ENCODE results near the gene PRKG1. TPM values are rescaled to one million over a fixed set of nuclear protein-coding genes. Genes with fewer than 3 reads are reported as not detected.

Gene PRKG1
- total RNA-seq, 1 experiment from 2014 or later = not detected

DNA sequence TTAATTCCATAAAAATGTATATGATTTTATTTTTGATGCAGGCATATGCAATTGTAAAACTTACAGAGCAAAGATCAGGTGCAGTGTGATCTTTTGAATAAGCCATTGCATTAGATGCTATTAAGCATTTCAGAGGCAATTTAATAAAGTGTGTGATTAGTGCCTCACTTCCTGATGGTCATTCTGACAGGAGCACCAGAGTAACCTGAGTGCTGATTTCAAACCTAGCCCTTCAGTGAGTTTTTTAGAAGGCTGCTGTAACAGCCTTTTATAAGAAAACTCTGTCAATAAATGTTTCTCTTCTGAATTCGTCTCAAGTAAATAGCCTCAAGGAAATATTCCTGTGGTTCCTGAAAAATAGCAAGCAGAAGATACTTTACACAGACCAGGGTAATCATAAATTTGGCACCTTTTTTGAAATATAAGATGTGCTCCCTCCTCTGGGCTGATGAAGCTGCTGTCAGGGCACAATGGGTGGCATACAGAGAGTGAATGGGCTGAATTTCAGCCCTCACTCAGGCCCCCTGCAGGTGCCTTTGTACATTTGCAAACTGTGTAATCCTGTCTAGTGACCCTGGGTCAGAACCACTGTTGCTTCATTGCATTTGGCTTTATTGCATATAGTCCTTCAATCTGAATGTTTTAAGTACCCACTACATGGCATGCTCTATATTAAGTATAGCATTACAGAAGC is 818.8 kb downstream of the PRKG1 start:
- no peak for DNase-seq (ENCODE audit: low read depth)
- in situ Hi-C loops (cut with HindIII; ENCODE audit: low pct_unique_long_range_greater_than_20kb, low sequenced_read_pairs) = no loop called here

GRCh38 chr10:51894771-51895578 is 820.7 kb downstream of the PRKG1 start:
- in situ Hi-C loops (cut with HindIII; ENCODE audit: low pct_unique_long_range_greater_than_20kb, low sequenced_read_pairs) = no loop called here
- no peak for DNase-seq (ENCODE audit: low read depth)

DNA sequence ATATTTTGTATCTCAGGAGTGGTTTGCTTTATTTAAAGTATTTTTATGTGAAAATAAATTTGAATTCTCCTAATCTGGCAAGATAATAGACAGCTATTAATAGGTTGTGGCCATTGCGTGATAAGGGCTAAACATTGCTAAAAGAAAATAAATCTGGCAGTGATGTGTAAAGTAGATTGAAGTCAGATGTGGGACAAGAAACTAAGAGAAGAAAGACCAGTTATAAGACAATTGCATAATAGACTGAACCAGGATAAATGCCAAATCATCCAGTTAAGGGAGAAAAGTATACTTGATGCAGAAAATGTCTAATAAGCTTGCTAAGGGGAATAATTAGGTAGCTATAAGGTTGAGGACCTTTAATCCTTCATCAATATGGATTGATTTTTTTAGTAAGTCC is 822.6 kb downstream of the PRKG1 start:
- no peak for DNase-seq (ENCODE audit: low read depth)
- in situ Hi-C loops (cut with HindIII; ENCODE audit: low pct_unique_long_range_greater_than_20kb, low sequenced_read_pairs) = no loop called here

DNA sequence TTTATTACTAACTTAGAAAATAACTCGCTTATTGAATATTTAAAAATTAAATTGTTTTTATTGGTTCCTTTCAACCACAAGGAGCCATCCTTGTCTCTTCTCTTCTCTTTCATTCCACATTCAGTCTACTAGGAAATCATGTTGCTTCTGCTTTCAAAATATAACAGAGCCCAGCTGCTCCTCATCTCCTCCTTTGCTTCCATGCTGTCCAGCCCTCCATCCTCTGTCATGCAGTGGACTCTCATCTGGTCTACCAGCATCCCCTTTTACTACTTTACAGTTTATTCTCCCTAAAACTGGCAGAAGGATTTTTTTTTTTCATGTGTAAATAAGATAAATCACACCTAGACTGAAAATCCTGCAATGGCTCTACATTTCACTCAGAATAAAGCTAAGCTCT is 823.3 kb downstream of the PRKG1 start:
- in situ Hi-C loops (cut with HindIII; ENCODE audit: low pct_unique_long_range_greater_than_20kb, low sequenced_read_pairs) = no loop called here
- DNase-seq (ENCODE audit: low read depth) = no peak

DNA sequence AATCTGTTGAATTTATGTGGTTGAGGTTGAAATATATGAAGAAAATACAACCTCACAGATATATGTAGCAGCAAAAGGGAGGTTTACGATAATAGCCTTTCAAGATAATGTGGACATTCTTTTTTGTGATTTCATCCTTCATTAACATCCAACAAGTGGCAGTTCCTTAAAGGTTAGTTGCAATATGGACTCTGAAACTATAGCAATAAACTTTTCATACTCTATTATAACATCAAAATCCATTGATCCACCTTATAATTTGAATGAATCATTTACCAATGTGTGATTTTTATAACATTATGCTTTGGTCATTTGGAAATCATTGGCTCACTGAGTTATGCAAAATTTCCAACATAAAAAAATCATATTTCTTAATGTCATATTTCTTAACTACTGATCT is 825.9 kb downstream of the PRKG1 start:
- DNase-seq (ENCODE audit: low read depth) = no peak
- in situ Hi-C loops (cut with HindIII; ENCODE audit: low pct_unique_long_range_greater_than_20kb, low sequenced_read_pairs) = no loop called here

GRCh38 chr10:51903675-51904074 is 829.4 kb downstream of the PRKG1 start:
- in situ Hi-C loops (cut with HindIII; ENCODE audit: low pct_unique_long_range_greater_than_20kb, low sequenced_read_pairs) = no loop called here
- DNase-seq (ENCODE audit: low read depth) = no peak

- no peak for DNase-seq (ENCODE audit: low read depth)
- in situ Hi-C loops (cut with HindIII; ENCODE audit: low pct_unique_long_range_greater_than_20kb, low sequenced_read_pairs) = no loop called here
Observed at GRCh38 chr10:51905032-51905431, 830.7 kb downstream of the PRKG1 start.

- DNase-seq (ENCODE audit: low read depth) = no peak
- in situ Hi-C loops (cut with HindIII; ENCODE audit: low pct_unique_long_range_greater_than_20kb, low sequenced_read_pairs) = no loop called here
Observed at GRCh38 chr10:51907361-51907760, 833.1 kb downstream of the PRKG1 start.

DNA sequence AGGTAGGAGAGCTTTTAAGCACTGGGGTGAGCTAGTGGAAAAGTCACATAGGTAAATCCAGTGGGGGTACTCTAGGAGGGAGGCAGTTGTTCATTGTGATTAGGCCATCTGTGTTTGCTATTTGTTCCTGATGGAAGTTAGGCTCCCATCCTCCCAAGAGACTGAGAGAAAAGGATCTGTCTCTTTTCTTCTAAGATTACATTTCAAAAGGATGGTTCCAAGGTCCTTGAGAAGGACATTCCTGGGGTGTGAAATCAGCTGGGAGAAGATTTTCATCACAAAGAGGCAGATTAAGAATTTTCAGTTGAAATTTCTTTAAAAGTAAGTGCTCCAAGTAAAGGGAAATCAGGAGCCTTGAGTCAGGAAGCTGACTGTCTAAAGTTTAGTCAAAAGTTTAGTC is 835.9 kb downstream of the PRKG1 start:
- in situ Hi-C loops (cut with HindIII; ENCODE audit: low pct_unique_long_range_greater_than_20kb, low sequenced_read_pairs) = no loop called here
- DNase-seq (ENCODE audit: low read depth) = no peak

GRCh38 chr10:51910596-51910995 is 836.3 kb downstream of the PRKG1 start:
- in situ Hi-C loops (cut with HindIII; ENCODE audit: low pct_unique_long_range_greater_than_20kb, low sequenced_read_pairs) = no loop called here
- DNase-seq (ENCODE audit: low read depth) = no peak

- DNase-seq (ENCODE audit: low read depth) = no peak
- in situ Hi-C loops (cut with HindIII; ENCODE audit: low pct_unique_long_range_greater_than_20kb, low sequenced_read_pairs) = no loop called here
Observed at GRCh38 chr10:51911723-51912122, 837.4 kb downstream of the PRKG1 start.

DNA sequence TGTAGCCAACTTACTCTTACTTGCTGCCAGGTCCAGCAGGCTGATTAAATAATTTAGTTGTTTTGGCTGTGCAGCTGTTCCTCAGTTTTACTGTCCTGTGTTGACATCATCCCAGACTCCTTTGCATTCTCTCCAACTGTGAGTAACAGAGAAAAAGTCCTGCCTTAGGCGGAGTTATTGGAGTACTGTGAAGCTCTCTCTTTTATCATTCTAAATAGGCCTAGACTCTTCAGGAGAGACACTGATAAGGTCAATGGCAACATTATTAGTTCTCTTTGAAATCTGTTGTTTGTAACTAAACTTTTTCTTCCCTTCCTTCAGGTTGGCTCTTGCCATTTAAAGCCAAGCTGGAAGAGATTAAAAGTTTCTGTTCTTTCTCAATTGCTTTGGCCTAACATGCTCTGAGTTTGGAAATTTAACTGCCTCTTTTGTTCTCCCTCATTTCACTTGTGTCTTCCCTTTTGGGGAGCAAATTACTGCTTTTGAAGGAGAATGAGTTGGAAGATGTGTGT is 840.8 kb downstream of the PRKG1 start:
- no peak for DNase-seq (ENCODE audit: low read depth)
- in situ Hi-C loops (cut with HindIII; ENCODE audit: low pct_unique_long_range_greater_than_20kb, low sequenced_read_pairs) = no loop called here

GRCh38 chr10:51918440-51918839 is 844.2 kb downstream of the PRKG1 start:
- in situ Hi-C loops (cut with HindIII; ENCODE audit: low pct_unique_long_range_greater_than_20kb, low sequenced_read_pairs) = no loop called here
- DNase-seq (ENCODE audit: low read depth) = no peak

DNA sequence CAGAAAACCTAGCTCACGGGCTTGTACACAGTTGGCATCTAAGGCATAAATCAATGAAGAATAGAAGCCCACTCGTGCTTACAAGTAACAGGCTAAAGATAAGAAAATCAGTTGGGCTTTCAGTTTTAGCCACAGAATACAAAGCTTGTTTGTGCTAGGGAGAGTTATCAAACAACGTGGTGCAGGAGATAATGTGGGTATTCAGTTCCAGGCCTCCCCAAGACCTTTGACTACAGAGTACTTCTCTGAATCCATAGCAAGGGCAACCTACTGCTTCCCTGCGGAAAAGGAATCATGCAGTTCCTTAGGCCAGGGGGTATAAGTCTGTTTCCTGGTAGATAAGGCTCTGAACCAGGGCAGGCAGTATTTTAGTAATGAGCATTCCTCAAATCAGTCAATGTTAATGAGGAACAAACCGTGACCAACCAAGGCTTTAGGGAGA is 844.6 kb downstream of the PRKG1 start:
- DNase-seq (ENCODE audit: low read depth) = no peak
- in situ Hi-C loops (cut with HindIII; ENCODE audit: low pct_unique_long_range_greater_than_20kb, low sequenced_read_pairs) = no loop called here

DNA sequence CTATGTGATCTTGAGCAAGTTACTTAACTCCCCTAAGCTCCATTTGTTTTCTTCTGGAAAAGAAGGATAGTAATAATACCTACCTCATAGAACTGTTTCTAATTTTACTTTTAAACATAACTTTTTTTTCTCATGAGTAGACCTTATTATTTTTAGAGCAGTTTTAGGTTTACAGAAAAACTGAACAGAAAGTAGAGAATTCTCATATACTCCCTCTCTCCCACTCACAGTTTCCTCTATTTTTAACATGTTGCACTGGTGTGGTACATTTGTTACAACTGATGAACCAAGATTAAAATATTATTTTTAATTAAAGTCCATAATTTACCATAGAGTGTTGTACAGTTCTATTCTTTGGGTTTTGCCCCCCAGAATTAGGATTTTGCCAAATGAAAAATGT is 846.4 kb downstream of the PRKG1 start:
- no peak for DNase-seq (ENCODE audit: low read depth)
- in situ Hi-C loops (cut with HindIII; ENCODE audit: low pct_unique_long_range_greater_than_20kb, low sequenced_read_pairs) = no loop called here

DNA sequence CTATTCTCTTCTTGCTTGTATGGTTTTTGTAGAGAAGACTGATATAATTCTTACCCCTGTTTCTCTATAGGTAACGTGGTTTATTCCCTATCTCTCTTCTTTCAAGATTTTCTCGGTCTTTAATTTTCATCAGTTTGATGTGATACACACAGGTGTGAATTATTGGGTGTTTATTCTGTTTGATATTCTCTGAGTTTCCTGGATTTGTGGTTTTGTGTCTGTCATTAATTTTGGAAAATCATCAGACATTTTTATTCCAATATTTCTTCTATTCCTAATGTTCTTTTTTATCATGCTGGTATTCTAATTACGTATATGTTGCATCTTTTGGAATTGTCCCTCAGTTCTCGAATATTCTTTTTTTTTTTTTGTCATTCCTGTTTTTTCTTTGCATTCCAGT is 850.1 kb downstream of the PRKG1 start:
- in situ Hi-C loops (cut with HindIII; ENCODE audit: low pct_unique_long_range_greater_than_20kb, low sequenced_read_pairs) = no loop called here
- DNase-seq (ENCODE audit: low read depth) = no peak

DNA sequence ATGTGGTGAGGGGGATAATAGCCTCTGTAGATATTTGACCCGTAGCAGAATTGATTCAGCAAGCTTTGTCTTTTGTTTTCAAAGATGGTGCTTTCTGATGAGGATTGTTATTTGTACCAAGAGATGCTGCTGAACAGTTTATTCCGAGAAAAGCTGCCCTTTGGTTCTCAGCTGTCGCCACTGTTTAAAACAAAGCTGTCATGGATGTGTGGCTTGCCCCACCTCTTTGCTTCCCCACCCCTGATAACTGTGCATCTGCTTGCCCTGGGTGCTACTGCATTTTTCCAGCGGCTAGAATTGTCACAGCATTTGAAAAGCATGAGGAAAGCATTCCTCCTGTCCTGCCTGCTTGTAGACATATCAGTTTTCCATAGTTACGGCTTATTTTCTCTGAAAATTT is 852.0 kb downstream of the PRKG1 start:
- in situ Hi-C loops (cut with HindIII; ENCODE audit: low pct_unique_long_range_greater_than_20kb, low sequenced_read_pairs) = no loop called here

GRCh38 chr10:51928162-51928561 is 853.9 kb downstream of the PRKG1 start:
- in situ Hi-C loops (cut with HindIII; ENCODE audit: low pct_unique_long_range_greater_than_20kb, low sequenced_read_pairs) = no loop called here
- no peak for DNase-seq (ENCODE audit: low read depth)

More for the DNA sequence above, 852.0 kb downstream of the PRKG1 start:
- no peak for DNase-seq (ENCODE audit: low read depth)

GRCh38 chr10:51932530-51932929 is 858.2 kb downstream of the PRKG1 start:
- no peak for DNase-seq (ENCODE audit: low read depth)
- in situ Hi-C loops (cut with HindIII; ENCODE audit: low pct_unique_long_range_greater_than_20kb, low sequenced_read_pairs) = no loop called here

- in situ Hi-C loops (cut with HindIII; ENCODE audit: low pct_unique_long_range_greater_than_20kb, low sequenced_read_pairs) = no loop called here
- DNase-seq (ENCODE audit: low read depth) = no peak
Observed at GRCh38 chr10:51934373-51934772, 860.1 kb downstream of the PRKG1 start.
